Thyroid gland (tissue), 4 donors: Measurements from ENCODE around the gene SIM1.

Experiments
- CTCF ChIP-seq, 6 experiments: fragments of 200-600 bp in 3 of 6; fragments of 450-650 bp in 3 of 6; sonication (generic) in 3 of 6; IDR thresholded peaks; one replicate each; pipeline ENCODE4 v1.5.1; 2016 to 2019; ENCODE audit warnings: antibody characterized with exemption in 6 of 6, mild to moderate bottlenecking in 2 of 6, inconsistent platforms in 1 of 6, moderate library complexity in 1 of 6
- POLR2A ChIP-seq, 2 donors: fragments of 450-650 bp; IDR thresholded peaks; one replicate each; pipeline ENCODE4 v1.6.1; 2017; ENCODE audit warnings: antibody characterized with exemption in 2 of 2, mild to moderate bottlenecking in 2 of 2, moderate library complexity in 1 of 2

- TF ChIP-seq CTCF (IDR thresholded peaks at IDR 0.05): no peak
- TF ChIP-seq POLR2A (IDR thresholded peaks at IDR 0.05): no peak
Measured at GRCh38 chr6:100461278-100461916, 3.3 kb downstream of the SIM1 start.
